DND-41 (cell line): ENCODE measurements around the gene CD82.

Experiments used
- ATAC-seq: fragments of 200-7000 bp; cut with Tn5 transposase; 3 replicates; pipeline ENCODE4 v1.9.1; 2021; ENCODE audit warnings: low read depth; ENCODE audit not compliant: insufficient read depth
- DNase-seq: peaks from one replicate; pipeline ENCODE4 v3.0.0-alpha.2; 2020
- H2AFZ ChIP-seq: 2 replicates; pipeline ENCODE4 v1.6.0; 2012; ENCODE audit warnings: low read depth, low read length
- H3K27ac ChIP-seq: 2 replicates; pipeline ENCODE4 v1.5.1; 2012; ENCODE audit warnings: low read length, inconsistent platforms
- H3K27me3 ChIP-seq: fragments of 200-600 bp; sonication (generic); 2 replicates; pipeline ENCODE4 v1.6.0; 2012; ENCODE audit warnings: low read length, mild to moderate bottlenecking, inconsistent platforms; ENCODE audit not compliant: insufficient read depth, poor library complexity
- H3K36me3 ChIP-seq: 2 replicates; pipeline ENCODE4 v1.5.1; 2012; ENCODE audit warnings: low read length, inconsistent platforms; ENCODE audit not compliant: insufficient read depth
- H3K4me1 ChIP-seq: 2 replicates; pipeline ENCODE4 v1.5.1; 2012; ENCODE audit warnings: mild to moderate bottlenecking, low read length; ENCODE audit not compliant: insufficient read depth
- H3K4me2 ChIP-seq: 2 replicates; pipeline ENCODE4 v1.6.0; 2012; ENCODE audit warnings: mild to moderate bottlenecking, moderate library complexity, low read length, inconsistent platforms; ENCODE audit not compliant: insufficient read depth
- H3K4me3 ChIP-seq, 2 experiments: fragments of 200-600 bp in 1 of 2; shearing (Covaris generic) in 1 of 2; 2 replicates each; pipeline ENCODE4 v1.5.1; 2012 to 2016; ENCODE audit warnings: inconsistent platforms in 2 of 2, low read length in 2 of 2, mild to moderate bottlenecking in 2 of 2, low read depth in 1 of 2, moderate library complexity in 1 of 2
- H3K79me2 ChIP-seq: 2 replicates; pipeline ENCODE4 v1.6.0; 2012; ENCODE audit warnings: low read length, inconsistent platforms; ENCODE audit not compliant: insufficient read depth
- H3K9ac ChIP-seq: 2 replicates; pipeline ENCODE4 v1.6.0; 2012; ENCODE audit warnings: low read depth, mild to moderate bottlenecking, inconsistent platforms, low read length, moderate library complexity
- H3K9me3 ChIP-seq: 2 replicates; pipeline ENCODE4 v1.5.1; 2012; ENCODE audit warnings: low read length, moderate library complexity, mild to moderate bottlenecking, inconsistent platforms; ENCODE audit not compliant: insufficient read depth, severe bottlenecking
- H4K20me1 ChIP-seq: 2 replicates; pipeline ENCODE4 v1.6.0; 2012; ENCODE audit warnings: low read length; ENCODE audit not compliant: insufficient read depth
- EZH2 ChIP-seq: IDR thresholded peaks from 3 replicates; pipeline ENCODE4 v1.6.1; 2012; ENCODE audit warnings: borderline replicate concordance, low read depth, mild to moderate bottlenecking, moderate library complexity, low read length, inconsistent platforms; ENCODE audit not compliant: severe bottlenecking
- TF ChIP-seq, protein P1 (sequence below): IDR thresholded peaks from 2 replicates; pipeline ENCODE4 v1.5.1; 2012; ENCODE audit warnings: borderline replicate concordance, low read length, moderate library complexity, mild to moderate bottlenecking; ENCODE audit not compliant: poor library complexity, severe bottlenecking; ENCODE audit errors: extremely low read depth

CD82 gene

DNA sequence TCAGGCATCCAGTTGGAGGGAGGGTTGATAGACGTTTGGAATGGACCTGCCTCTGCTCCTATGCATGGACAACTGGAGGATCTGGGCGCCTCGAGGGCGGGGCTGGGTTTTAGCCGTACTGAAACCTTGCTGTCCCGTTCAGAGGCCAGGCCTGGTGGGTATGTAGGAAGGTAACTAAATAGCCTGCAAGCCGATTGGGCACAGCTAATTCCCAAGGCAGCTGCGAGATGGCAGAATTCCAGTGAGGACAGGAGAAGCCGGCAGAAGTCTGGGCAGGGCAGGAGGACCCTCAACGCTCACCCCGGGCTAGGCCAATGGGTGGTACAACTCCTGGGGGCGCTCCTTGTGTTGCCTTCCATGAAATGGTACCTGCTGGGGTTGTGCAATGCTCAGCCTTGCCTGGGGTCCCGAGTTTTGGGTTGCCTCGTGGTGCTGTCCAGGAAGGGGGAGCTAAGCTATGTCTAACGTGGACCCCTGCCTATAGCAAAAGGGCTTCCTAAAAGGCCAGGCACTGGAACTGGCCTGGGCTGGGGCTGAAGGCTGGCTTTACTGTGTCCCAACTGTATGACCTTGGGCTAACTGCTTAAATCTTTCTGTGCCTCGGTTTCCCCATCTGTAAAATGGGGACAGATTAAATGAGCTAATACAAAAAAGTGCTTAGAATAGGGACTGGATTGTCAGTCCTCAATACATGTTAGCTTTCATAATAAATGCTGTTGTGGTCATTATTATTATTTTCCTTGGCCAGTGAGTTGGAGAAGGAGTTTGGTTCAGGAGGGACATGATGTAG is 30.1 kb upstream of the CD82 start:
- Histone ChIP-seq H3K36me3 (no peaks in the 10 kb centered on the region), H3K27ac (no peak overlapping the region), H3K79me2 (no peaks in the 10 kb centered on the region), H3K4me3 (no peak overlapping the region), H3K27me3 (no peaks in the 10 kb centered on the region), H3K4me2 (no peak overlapping the region), H2AFZ (no peak overlapping the region), H4K20me1 (no peaks in the 10 kb centered on the region), H3K4me1 (peaks cover 3% of the 10 kb centered on the region), H3K9me3 (no peaks in the 10 kb centered on the region), H3K9ac (no peak overlapping the region)
- TF ChIP-seq EZH2, result no peak
- TF ChIP-seq, protein P1, sequence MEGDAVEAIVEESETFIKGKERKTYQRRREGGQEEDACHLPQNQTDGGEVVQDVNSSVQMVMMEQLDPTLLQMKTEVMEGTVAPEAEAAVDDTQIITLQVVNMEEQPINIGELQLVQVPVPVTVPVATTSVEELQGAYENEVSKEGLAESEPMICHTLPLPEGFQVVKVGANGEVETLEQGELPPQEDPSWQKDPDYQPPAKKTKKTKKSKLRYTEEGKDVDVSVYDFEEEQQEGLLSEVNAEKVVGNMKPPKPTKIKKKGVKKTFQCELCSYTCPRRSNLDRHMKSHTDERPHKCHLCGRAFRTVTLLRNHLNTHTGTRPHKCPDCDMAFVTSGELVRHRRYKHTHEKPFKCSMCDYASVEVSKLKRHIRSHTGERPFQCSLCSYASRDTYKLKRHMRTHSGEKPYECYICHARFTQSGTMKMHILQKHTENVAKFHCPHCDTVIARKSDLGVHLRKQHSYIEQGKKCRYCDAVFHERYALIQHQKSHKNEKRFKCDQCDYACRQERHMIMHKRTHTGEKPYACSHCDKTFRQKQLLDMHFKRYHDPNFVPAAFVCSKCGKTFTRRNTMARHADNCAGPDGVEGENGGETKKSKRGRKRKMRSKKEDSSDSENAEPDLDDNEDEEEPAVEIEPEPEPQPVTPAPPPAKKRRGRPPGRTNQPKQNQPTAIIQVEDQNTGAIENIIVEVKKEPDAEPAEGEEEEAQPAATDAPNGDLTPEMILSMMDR, result no peak
- no peak for ATAC-seq
- DNase-seq, result no peak

DNA sequence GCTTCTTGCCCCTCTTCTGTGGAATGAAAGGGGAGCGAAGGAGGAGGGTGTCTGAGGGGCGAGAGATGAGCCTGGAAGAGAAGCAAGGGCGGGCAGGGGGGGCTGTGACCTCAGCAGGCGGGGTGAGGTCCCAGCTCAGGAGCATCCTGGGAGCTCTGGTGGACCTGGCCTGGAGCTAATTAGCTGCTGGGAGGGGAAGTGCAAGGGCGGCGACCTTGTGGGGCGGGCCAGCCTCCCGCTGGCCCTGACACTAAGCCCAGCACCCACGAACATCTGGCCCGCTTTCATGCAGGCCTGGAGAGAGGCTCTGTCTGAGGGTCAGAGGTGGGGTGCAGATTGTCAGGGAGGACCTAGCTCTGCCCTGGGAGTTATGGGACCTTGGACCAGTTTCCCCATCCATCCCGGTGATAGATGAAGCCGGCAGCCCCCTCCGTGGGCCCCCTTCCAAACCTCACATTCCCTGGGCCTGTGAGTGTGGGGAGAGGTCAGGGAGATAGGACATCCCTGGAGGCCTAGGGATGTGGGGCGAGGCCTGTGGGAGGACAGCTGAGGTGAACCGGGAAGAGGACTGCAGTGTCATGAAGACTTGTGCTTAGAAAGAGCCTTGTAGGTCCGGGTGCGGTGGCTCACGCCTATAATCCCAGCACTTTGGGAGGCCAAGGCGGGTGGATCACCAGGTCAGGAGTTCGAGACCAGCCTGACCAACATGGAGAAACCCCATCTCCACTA is 28.5 kb upstream of the CD82 start:
- H3K27ac ChIP-seq, result no peak overlapping the region
- H3K36me3 ChIP-seq, result no peaks in the 10 kb centered on the region
- ATAC-seq (no peak), DNase-seq (no peak)
- peaks cover 3% of the 10 kb centered on the region for H3K4me1 ChIP-seq
- H3K27me3 ChIP-seq, result no peaks in the 10 kb centered on the region
- no peak overlapping the region for H3K4me3 ChIP-seq
- H3K9ac ChIP-seq, result no peak overlapping the region
- H4K20me1 ChIP-seq, result no peaks in the 10 kb centered on the region
- H2AFZ ChIP-seq, result no peak overlapping the region
- TF ChIP-seq, protein P1, result no peak
- no peak for TF ChIP-seq EZH2
- H3K79me2 ChIP-seq, result no peaks in the 10 kb centered on the region
- no peaks in the 10 kb centered on the region for H3K9me3 ChIP-seq
- H3K4me2 ChIP-seq, result no peak overlapping the region

DNA sequence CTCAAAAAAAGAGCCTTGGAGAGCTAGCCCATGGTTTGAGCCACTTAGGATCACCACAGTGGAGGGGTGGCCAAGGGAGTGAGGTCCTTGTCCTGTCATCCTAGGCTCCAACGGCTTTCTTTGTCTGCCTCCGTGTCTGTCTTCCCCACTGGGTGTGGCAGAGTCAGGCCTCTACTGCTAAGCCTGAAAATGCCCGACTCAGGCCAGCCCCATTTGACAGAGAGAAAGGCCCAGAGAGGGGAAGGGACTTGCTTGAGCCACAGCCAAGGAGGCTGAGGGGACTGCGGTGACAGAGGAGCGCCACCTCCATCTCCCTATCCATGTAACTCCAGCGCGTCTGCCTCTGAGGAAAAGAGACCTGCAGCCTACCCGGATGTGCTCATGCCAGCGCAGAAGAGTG is 27.8 kb upstream of the CD82 start:
- Histone ChIP-seq H3K27ac (no peak overlapping the region), H2AFZ (no peak overlapping the region), H3K9ac (no peak overlapping the region), H3K4me3 (no peak overlapping the region), H3K4me1 (peaks cover 3% of the 10 kb centered on the region), H3K36me3 (no peaks in the 10 kb centered on the region), H3K9me3 (no peaks in the 10 kb centered on the region), H3K79me2 (no peaks in the 10 kb centered on the region), H3K4me2 (no peak overlapping the region), H4K20me1 (no peaks in the 10 kb centered on the region), H3K27me3 (no peaks in the 10 kb centered on the region)
- ATAC-seq, result no peak
- no peak for DNase-seq
- TF ChIP-seq EZH2, result no peak
- TF ChIP-seq, protein P1, result no peak
